Ovary (tissue), 9 donors: ENCODE data around the gene ARPIN. TPM values are rescaled to one million over a fixed set of nuclear protein-coding genes. Genes with fewer than 3 reads are reported as not detected.

Experiments
- DNase-seq, 5 donors: peaks; one replicate each; pipeline ENCODE4 v3.0.0-alpha.2; 2019 to 2020
- H3K27ac ChIP-seq, 2 donors: fragments of 200-600 bp; one replicate each; pipeline versions ENCODE4 v1.5.1 to v1.8.0; 2019 to 2022
- H3K27me3 ChIP-seq: fragments of 200-600 bp; one replicate; pipeline ENCODE4 v1.8.0; 2022
- H3K36me3 ChIP-seq: fragments of 200-600 bp; sonication (generic); one replicate; pipeline ENCODE4 v1.5.1; 2019
- H3K4me1 ChIP-seq: one replicate; pipeline ENCODE4 v1.8.1; 2013; ENCODE audit warnings: mild to moderate bottlenecking, moderate library complexity; ENCODE audit not compliant: insufficient read depth
- H3K4me3 ChIP-seq: fragments of 200-600 bp; sonication (generic); one replicate; pipeline ENCODE4 v1.5.1; 2017
- H3K9me3 ChIP-seq, 2 donors: fragments of 200-600 bp in 1 of 2; sonication (generic) in 1 of 2; one replicate each; pipeline versions ENCODE4 v1.5.1 to v1.8.1; 2013 to 2019; ENCODE audit warnings: mild to moderate bottlenecking in 1 of 2, moderate library complexity in 1 of 2
- EP300 ChIP-seq: sonication (generic); formaldehyde crosslinking; IDR thresholded peaks from one replicate; pipeline ENCODE4 v1.6.1; 2017; ENCODE audit warnings: antibody characterized with exemption
- POLR2A ChIP-seq: fragments of 450-650 bp; IDR thresholded peaks from one replicate; pipeline ENCODE4 v1.6.1; 2017; ENCODE audit warnings: antibody characterized with exemption, mild to moderate bottlenecking, moderate library complexity
- WGBS, 3 donors: extraction: QIAGEN DNeasy Blood & Tissue Kit in 1 of 3; methylation state at CpG; one replicate each; pipeline versions ENCODE4 v1.1.5 to v1.1.7; 2013 to 2017; 5-methylcytosine and 5-hydroxymethylcytosine counted together
- intact Hi-C, 4 donors: fragments of 100-400 bp; cut with DNase I; formaldehyde crosslinking; loops; one replicate each; pipeline versions ENCODE4 v1.11.0 to v1.15.1; 2022 to 2023
- microRNA-seq, 3 donors: library from miRNA; unstranded; fragments of <30 nt; microRNA quantifications; one replicate each; pipeline versions ENCODE4 to v1.2.0, GENCODE V29; 2019 to 2020
- polyA plus RNA-seq, 2 donors: library from polyadenylated mRNA; stranded (reverse); fragments of 200-250 nt in 1 of 2; fragments of 350-450 nt in 1 of 2; fragmentation: Illumina TruSeq in 1 of 2; extraction: RNeasy Lipid Tissue Mini Kit (QIAGEN cat#74804) in 1 of 2; gene quantifications; one replicate each; pipeline ENCODE4 v1.2.3, GENCODE V29; 2013 to 2014
- small RNA-seq: library from RNA; depleted of rRNA; stranded (forward); fragments of <200 nt; gene quantifications from one replicate; pipeline ENCODE3, GENCODE V24; 2016
- total RNA-seq, 7 donors: library from RNA; depleted of rRNA in 2 of 7; stranded (reverse); fragments of >200 nt in 2 of 7; fragmentation: NEBNext Ultra II Directional in 3 of 7; extraction: Animal tissue kit (Norgen Biotek cat#: 25700) in 3 of 7; gene quantifications; one replicate each; pipeline versions ENCODE4 v1.1.0 to v1.2.4, GENCODE V29; 2016 to 2023
- TF ChIP-seq, protein P1 (sequence below), 3 donors: fragments of 450-650 bp in 2 of 3; fragments of 200-600 bp in 1 of 3; IDR thresholded peaks; one replicate each; pipeline versions ENCODE4 v1.5.1 to v1.8.0; 2016 to 2022; ENCODE audit warnings: antibody characterized with exemption in 3 of 3, mild to moderate bottlenecking in 1 of 3
- donor health status: DM: no; HTN: no; CAD: no; lungs with moderate emphysema.
- donor health status: DM: no; HTN: no; CAD: no.
- donor health status: Bipolar disorder and iron deficiency.
- donor health status: DM: yes; HTN: yes; CAD: no.
- donor health status: DM: no; HTN: no; CAD: no.
- donor health status: DM: yes; HTN: yes; CAD: no.

The ARPIN gene
- total and polyA plus RNA-seq, 9 donors = 14.2 to 36.5 (median 29.9) TPM

GRCh38 chr15:89851673-89852341 lies 60.9 kb downstream of the ARPIN start:
- Histone ChIP-seq H3K4me1 (no peaks in the 10 kb centered on the region), H3K27me3 (no peaks in the 10 kb centered on the region), H3K27ac (no peak overlapping the region), H3K4me3 (no peak overlapping the region), H3K36me3 (no peaks in the 10 kb centered on the region), H3K9me3 (no peaks in the 10 kb centered on the region)
- TF ChIP-seq EP300 (no peak), POLR2A (no peak)
- TF ChIP-seq, protein P1, sequence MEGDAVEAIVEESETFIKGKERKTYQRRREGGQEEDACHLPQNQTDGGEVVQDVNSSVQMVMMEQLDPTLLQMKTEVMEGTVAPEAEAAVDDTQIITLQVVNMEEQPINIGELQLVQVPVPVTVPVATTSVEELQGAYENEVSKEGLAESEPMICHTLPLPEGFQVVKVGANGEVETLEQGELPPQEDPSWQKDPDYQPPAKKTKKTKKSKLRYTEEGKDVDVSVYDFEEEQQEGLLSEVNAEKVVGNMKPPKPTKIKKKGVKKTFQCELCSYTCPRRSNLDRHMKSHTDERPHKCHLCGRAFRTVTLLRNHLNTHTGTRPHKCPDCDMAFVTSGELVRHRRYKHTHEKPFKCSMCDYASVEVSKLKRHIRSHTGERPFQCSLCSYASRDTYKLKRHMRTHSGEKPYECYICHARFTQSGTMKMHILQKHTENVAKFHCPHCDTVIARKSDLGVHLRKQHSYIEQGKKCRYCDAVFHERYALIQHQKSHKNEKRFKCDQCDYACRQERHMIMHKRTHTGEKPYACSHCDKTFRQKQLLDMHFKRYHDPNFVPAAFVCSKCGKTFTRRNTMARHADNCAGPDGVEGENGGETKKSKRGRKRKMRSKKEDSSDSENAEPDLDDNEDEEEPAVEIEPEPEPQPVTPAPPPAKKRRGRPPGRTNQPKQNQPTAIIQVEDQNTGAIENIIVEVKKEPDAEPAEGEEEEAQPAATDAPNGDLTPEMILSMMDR (IDR thresholded peaks at IDR 0.05) = no peak
- intact Hi-C loops = no loop called here
- 89 to 93% (median 92%) methylated on average over 5 of the region's 5 CpGs for WGBS, 3 donors
- DNase-seq = no peak

- DNase-seq = no peak
- H3K27ac ChIP-seq = no peak overlapping the region
- no peaks in the 10 kb centered on the region for H3K27me3 ChIP-seq
- H3K4me1 ChIP-seq = peaks cover 3% of the 10 kb centered on the region
- intact Hi-C loops = no loop called here
- 87 to 99% (median 97%) methylated on average over 2 of the region's 2 CpGs for whole genome bisulfite sequencing, 3 donors
- TF ChIP-seq, protein P1 (IDR thresholded peaks at IDR 0.05) = no peak
- TF ChIP-seq EP300 = no peak
- TF ChIP-seq POLR2A = no peak
- no peak overlapping the region for H3K4me3 ChIP-seq
- no peaks in the 10 kb centered on the region for H3K36me3 ChIP-seq
- no peaks in the 10 kb centered on the region for H3K9me3 ChIP-seq
These were observed 63.8 kb downstream of the ARPIN start for GRCh38 chr15:89848970-89849292.

DNA sequence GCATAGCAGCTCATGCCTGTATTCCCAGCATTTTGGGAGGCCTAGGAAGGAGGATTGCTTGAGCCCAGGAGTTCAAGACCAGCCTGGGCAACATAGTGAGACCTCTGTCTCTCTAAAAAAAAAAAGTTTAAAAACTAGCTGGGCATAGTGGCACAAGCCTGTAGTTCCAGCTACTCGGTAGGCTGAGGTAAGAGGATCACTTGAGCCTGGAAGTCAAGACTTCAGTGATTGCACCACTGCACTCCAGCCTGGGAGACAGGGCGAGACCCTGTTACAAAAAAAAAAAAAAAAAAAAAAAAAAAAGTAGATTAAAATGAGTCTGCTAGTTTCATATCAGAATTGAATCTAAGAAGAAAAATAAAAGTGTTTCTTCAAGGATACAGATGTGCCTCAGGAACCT lies 65.7 kb downstream of the ARPIN start:
- intact Hi-C loops = no loop called here
- H3K36me3 ChIP-seq = no peaks in the 10 kb centered on the region
- no peak overlapping the region for H3K27ac ChIP-seq

GRCh38 chr15:89845305-89845893 lies 67.4 kb downstream of the ARPIN start:
- Histone ChIP-seq H3K27ac (no peak overlapping the region), H3K4me3 (no peak overlapping the region), H3K4me1 (peaks cover 3% of the 10 kb centered on the region), H3K36me3 (no peaks in the 10 kb centered on the region), H3K27me3 (no peaks in the 10 kb centered on the region), H3K9me3 (no peaks in the 10 kb centered on the region)
- no peak for TF ChIP-seq POLR2A
- TF ChIP-seq, protein P1 (IDR thresholded peaks at IDR 0.05) = no peak
- TF ChIP-seq EP300 = no peak
- 40 to 57% (median 45%) methylated on average over 5 of the region's 5 CpGs for WGBS, 3 donors
- intact Hi-C loops = no loop called here
- DNase-seq = no peak

More for the DNA sequence above, 65.7 kb downstream of the ARPIN start:
- no peak for TF ChIP-seq POLR2A
- TF ChIP-seq EP300 = no peak
- TF ChIP-seq, protein P1 (IDR thresholded peaks at IDR 0.05) = no peak
- 93 to 96% (median 96%) methylated on average over 2 of the region's 2 CpGs for WGBS, 3 donors
- no peak for DNase-seq
- Histone ChIP-seq H3K4me1 (peaks cover 3% of the 10 kb centered on the region), H3K9me3 (no peaks in the 10 kb centered on the region), H3K4me3 (no peak overlapping the region), H3K27me3 (no peaks in the 10 kb centered on the region)

Small RNA genes within 50 kb of the gene (microRNA-seq; reads per million reads assigned to microRNA genes)
- gene MIR5009 = 0 reads per million in 3 donors
- 0 reads per million in 3 donors for gene MIR5094

Small RNA genes within 50 kb of the gene (small RNA-seq; reads per million reads assigned to genes)
- gene MIR5009 = not detected
- not detected for gene MIR5094
- not detected for gene RNU6-1111P
- gene RNU7-111P = not detected

Other genes with a start within 250 kb of the ARPIN start
- gene PLIN1, start 233.6 kb downstream of the ARPIN start, total RNA-seq = 1 to 10 TPM in 5 of 7 donors, under 1 TPM in 2; 0.82 to 4.6 (median 1.0) TPM
- gene PLIN1, start 233.6 kb downstream of the ARPIN start, polyA plus RNA-seq = 1 to 10 TPM; 1.2 to 5.4 TPM
- 10 to 100 TPM; 10.9 to 17.6 (median 12.3) TPM for gene PEX11A, start 222.2 kb downstream of the ARPIN start, total RNA-seq
- 10 to 100 TPM; 12.6 to 15.0 TPM for gene PEX11A, start 222.2 kb downstream of the ARPIN start, polyA plus RNA-seq
- gene WDR93, start 222.1 kb downstream of the ARPIN start, total RNA-seq = 1 to 10 TPM in 1 of 7 donors, under 1 TPM in 5, not detected in 1; 0.23 to 3.2 (median 0.48) TPM
- under 1 TPM; 0.24 to 0.33 TPM for gene WDR93, start 222.1 kb downstream of the ARPIN start, polyA plus RNA-seq
- 1 to 10 TPM in 4 of 7 donors, under 1 TPM in 3; 0.20 to 1.3 (median 1.1) TPM for gene MESP1, start 161.7 kb downstream of the ARPIN start, total RNA-seq
- gene MESP1, start 161.7 kb downstream of the ARPIN start, polyA plus RNA-seq = under 1 TPM in 1 of 2 donors, not detected in 1; 0.33 TPM
- not detected for gene MESP2, start 136.6 kb downstream of the ARPIN start, total RNA-seq
- under 1 TPM in 1 of 2 donors, not detected in 1; 0.19 TPM for gene MESP2, start 136.6 kb downstream of the ARPIN start, polyA plus RNA-seq
- 10 to 100 TPM in 1 of 7 donors, 1 to 10 TPM in 4, under 1 TPM in 2; 0.30 to 10.0 (median 3.3) TPM for gene ANPEP, start 98.1 kb downstream of the ARPIN start, total RNA-seq
- gene ANPEP, start 98.1 kb downstream of the ARPIN start, polyA plus RNA-seq = 10 to 100 TPM in 1 of 2 donors, 1 to 10 TPM in 1; 4.7 to 13.0 TPM
- 10 to 100 TPM; 15.3 to 40.2 (median 30.7) TPM for gene AP3S2, start 19.0 kb downstream of the ARPIN start, total RNA-seq
- gene AP3S2, start 19.0 kb downstream of the ARPIN start, polyA plus RNA-seq = 10 to 100 TPM; 17.5 to 57.1 TPM
- 10 to 100 TPM in 5 of 7 donors, 1 to 10 TPM in 2; 6.8 to 19.7 (median 14.5) TPM for gene ZNF710, start 88.4 kb upstream of the ARPIN start, total RNA-seq
- 10 to 100 TPM in 1 of 2 donors, 1 to 10 TPM in 1; 8.3 to 10.4 TPM for gene ZNF710, start 88.4 kb upstream of the ARPIN start, polyA plus RNA-seq
- 10 to 100 TPM; 13.7 to 44.6 (median 25.4) TPM for gene IDH2, start 189.5 kb upstream of the ARPIN start, total RNA-seq
- 10 to 100 TPM; 21.3 to 27.4 TPM for gene IDH2, start 189.5 kb upstream of the ARPIN start, polyA plus RNA-seq